ENCODE measurements around the gene ASTN2. TPM values are rescaled to one million over a fixed set of nuclear protein-coding genes. Genes with fewer than 3 reads are reported as not detected.

Gene ASTN2
- total RNA-seq, 4 donors from 2014 or later: 3.0 to 7.0 (median 5.2) TPM

DNA sequence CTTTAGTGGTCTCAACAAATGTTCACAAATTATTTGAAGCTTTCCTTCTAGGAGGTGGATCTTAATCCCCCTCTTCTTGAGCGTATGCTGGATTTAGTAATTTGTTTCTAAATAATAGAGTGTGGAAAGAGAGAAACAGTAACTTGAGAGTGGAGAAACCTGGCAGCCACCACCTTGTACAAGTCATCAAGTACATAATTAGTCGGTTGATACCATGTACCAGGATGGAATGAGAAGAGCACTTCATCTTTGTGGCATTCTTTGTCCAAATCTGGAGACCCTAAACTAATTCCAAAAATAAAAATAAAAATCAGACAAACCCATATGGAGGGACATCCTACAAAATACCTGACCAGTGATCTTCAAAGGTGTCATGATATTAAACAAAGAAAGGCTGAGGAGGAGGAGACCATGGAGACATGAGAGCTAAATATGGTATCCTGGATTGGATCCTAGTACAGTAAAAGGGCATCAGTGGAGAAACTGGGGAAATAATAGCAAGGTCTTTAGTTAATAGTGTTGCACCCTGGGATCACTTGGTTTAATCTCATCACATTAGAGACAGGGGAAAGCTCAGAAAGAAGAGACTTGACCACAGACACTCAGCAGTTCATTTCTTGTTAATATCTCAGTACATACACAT, 147.9 kb downstream of the ASTN2 start:
- Histone ChIP-seq H3K27me3 (no peaks in the 10 kb centered on the region), H3K4me3 (no peak overlapping the region), H3K36me3 (no peaks in the 10 kb centered on the region), H3K27ac (no peak overlapping the region), H3K9me3 (no peaks in the 10 kb centered on the region), H3K4me1 (no peaks in the 10 kb centered on the region)
- TF ChIP-seq POLR2A (IDR thresholded peaks at IDR 0.05) (no peak), EP300 (IDR thresholded peaks at IDR 0.05; ENCODE audit: low read depth) (no peak), POLR2AphosphoS5 (IDR thresholded peaks at IDR 0.05) (no peak)
- TF ChIP-seq, protein P1, sequence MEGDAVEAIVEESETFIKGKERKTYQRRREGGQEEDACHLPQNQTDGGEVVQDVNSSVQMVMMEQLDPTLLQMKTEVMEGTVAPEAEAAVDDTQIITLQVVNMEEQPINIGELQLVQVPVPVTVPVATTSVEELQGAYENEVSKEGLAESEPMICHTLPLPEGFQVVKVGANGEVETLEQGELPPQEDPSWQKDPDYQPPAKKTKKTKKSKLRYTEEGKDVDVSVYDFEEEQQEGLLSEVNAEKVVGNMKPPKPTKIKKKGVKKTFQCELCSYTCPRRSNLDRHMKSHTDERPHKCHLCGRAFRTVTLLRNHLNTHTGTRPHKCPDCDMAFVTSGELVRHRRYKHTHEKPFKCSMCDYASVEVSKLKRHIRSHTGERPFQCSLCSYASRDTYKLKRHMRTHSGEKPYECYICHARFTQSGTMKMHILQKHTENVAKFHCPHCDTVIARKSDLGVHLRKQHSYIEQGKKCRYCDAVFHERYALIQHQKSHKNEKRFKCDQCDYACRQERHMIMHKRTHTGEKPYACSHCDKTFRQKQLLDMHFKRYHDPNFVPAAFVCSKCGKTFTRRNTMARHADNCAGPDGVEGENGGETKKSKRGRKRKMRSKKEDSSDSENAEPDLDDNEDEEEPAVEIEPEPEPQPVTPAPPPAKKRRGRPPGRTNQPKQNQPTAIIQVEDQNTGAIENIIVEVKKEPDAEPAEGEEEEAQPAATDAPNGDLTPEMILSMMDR (IDR thresholded peaks at IDR 0.05): no peak
- in situ Hi-C loops (cut with MboI; ENCODE audit: low pct_ligation_motif_present in 1 of 4, low pct_unique_long_range_greater_than_20kb in 1 of 4, low sequenced_read_pairs in 3 of 4) (no loop called here), intact Hi-C loops (cut with DNase I; ENCODE audit: low total_unique reads) (no loop called here)
- 81 to 100% methylated on average over 2 of the region's 2 CpGs for WGBS, 2 donors (ENCODE audit: low coverage in 1 of 2)
- DNase-seq: no peak

DNA sequence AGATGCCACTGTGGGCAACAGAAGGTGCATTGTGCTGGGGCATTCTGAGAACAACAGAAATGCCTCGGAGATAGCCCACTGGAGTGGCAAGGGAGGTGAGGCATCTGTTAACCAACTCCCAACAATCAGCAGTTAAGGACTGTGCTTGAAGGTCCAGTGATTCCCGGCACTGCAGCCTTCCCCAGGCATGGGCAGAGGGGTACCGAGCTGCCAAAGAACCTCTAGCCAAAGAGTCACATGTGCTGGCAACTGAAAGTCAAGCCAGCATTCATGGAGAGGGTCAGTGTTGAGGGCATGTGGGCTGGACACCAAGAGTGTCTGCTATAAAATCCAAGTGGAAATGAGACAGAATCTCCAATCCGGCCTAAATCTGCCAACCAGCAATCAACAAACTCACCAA, 149.6 kb downstream of the ASTN2 start:
- Histone ChIP-seq H3K27me3 (no peaks in the 10 kb centered on the region), H3K9me3 (no peaks in the 10 kb centered on the region), H3K4me1 (no peaks in the 10 kb centered on the region), H3K27ac (no peak overlapping the region), H3K36me3 (no peaks in the 10 kb centered on the region), H3K4me3 (no peak overlapping the region)
- TF ChIP-seq EP300 (IDR thresholded peaks at IDR 0.05; ENCODE audit: low read depth) (no peak), POLR2AphosphoS5 (IDR thresholded peaks at IDR 0.05) (no peak)
- TF ChIP-seq, protein P1 (IDR thresholded peaks at IDR 0.05): no peak
- intact Hi-C loops (cut with DNase I; ENCODE audit: low total_unique reads) (no loop called here), in situ Hi-C loops (cut with MboI; ENCODE audit: low pct_ligation_motif_present in 1 of 4, low pct_unique_long_range_greater_than_20kb in 1 of 4, low sequenced_read_pairs in 3 of 4) (no loop called here)
- no peak for DNase-seq
- WGBS, 2 donors (ENCODE audit: low coverage in 1 of 2): 83% methylated on average over 1 to 4 of the region's 4 CpGs

DNA sequence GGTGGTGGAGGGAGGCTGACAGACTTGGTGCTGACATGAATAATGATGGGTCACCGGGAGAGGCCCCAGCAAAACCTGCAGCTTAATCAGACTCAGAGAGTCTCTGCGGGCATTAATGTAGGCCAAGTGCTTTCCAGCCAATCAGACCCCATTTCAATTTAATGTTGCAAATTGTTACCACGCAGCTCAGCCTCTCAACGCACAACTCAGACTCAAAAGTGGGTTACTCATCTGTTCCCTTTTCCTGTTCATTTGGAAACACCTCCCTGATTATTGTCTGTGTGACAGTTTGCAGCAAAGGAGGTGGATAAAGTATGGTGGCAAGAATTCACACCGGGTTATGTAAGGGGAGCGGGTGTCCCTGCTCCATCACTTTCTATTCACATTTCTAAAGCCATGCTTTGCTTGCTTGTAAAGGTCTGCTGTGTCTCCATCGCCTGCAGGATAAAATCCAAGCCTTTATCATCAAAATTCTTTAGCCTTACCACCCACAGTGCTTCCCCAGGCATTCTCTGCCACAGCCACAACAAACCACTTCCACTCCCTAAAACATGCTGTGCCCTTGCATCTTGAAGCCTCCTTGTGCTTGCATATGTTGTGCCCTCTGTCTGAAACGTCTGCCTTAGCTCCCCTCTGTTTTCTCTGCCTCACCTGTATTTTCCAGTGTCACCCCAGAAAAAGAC, 156.5 kb downstream of the ASTN2 start:
- TF ChIP-seq POLR2A (IDR thresholded peaks at IDR 0.05): no peak
- TF ChIP-seq POLR2AphosphoS5 (IDR thresholded peaks at IDR 0.05): no peak
- TF ChIP-seq, protein P1 (IDR thresholded peaks at IDR 0.05): no peak
- TF ChIP-seq EP300 (IDR thresholded peaks at IDR 0.05; ENCODE audit: low read depth): no peak
- intact Hi-C loops (cut with DNase I; ENCODE audit: low total_unique reads): no loop called here
- no peaks in the 10 kb centered on the region for H3K9me3 ChIP-seq
- H3K36me3 ChIP-seq: no peaks in the 10 kb centered on the region
- H3K4me3 ChIP-seq: no peak overlapping the region
- in situ Hi-C loops (cut with MboI; ENCODE audit: low pct_ligation_motif_present in 1 of 4, low pct_unique_long_range_greater_than_20kb in 1 of 4, low sequenced_read_pairs in 3 of 4): no loop called here
- DNase-seq: no peak
- H3K4me1 ChIP-seq: no peaks in the 10 kb centered on the region
- WGBS, 2 donors (ENCODE audit: low coverage in 1 of 2): 63 to 66% methylated on average over 6 to 8 of the region's 8 CpGs
- H3K27me3 ChIP-seq: no peaks in the 10 kb centered on the region
- H3K27ac ChIP-seq: no peak overlapping the region

DNA sequence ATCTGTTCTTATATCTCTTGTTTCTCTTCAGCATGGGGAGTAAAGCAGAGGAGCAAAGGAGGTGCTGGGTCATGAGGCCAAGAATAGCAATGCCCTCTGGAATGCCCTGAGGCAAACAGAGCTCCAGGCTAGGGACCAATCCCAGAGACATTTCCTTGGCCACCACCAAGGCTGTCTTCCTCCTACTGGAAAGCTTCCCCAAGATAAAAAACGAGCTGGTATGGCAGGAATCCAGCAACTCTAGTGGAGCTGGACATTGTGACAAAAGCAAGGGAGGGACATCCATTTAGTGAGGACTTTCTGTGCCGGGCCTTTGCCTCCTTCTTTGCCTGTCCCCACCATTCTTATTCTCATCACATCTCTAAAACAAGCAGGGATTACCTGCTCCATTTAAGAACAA, 161.6 kb downstream of the ASTN2 start:
- H3K4me3 ChIP-seq: no peak overlapping the region
- H3K36me3 ChIP-seq: no peaks in the 10 kb centered on the region
- no peaks in the 10 kb centered on the region for H3K4me1 ChIP-seq
- WGBS, 2 donors (ENCODE audit: low coverage in 1 of 2): 40 to 57% methylated on average over 2 of the region's 2 CpGs
- no peaks in the 10 kb centered on the region for H3K9me3 ChIP-seq
- no peak for DNase-seq
- intact Hi-C loops (cut with DNase I; ENCODE audit: low total_unique reads) (no loop called here), in situ Hi-C loops (cut with MboI; ENCODE audit: low pct_ligation_motif_present in 1 of 4, low pct_unique_long_range_greater_than_20kb in 1 of 4, low sequenced_read_pairs in 3 of 4) (no loop called here)
- H3K27ac ChIP-seq: no peak overlapping the region
- TF ChIP-seq, protein P1 (IDR thresholded peaks at IDR 0.05): no peak
- TF ChIP-seq POLR2A (IDR thresholded peaks at IDR 0.05) (no peak), EP300 (IDR thresholded peaks at IDR 0.05; ENCODE audit: low read depth) (no peak), POLR2AphosphoS5 (IDR thresholded peaks at IDR 0.05) (no peak)
- no peaks in the 10 kb centered on the region for H3K27me3 ChIP-seq

Measured in transverse colon (tissue), 4 donors.